Fibroblast of peridontal ligament (primary cell): ENCODE measurements around the gene TNS1.

Source experiments
- DNase-seq: peaks from one replicate; pipeline ENCODE4 v3.0.0-alpha.2; 2010; ENCODE audit errors: extremely low read depth

TNS1 gene

DNA sequence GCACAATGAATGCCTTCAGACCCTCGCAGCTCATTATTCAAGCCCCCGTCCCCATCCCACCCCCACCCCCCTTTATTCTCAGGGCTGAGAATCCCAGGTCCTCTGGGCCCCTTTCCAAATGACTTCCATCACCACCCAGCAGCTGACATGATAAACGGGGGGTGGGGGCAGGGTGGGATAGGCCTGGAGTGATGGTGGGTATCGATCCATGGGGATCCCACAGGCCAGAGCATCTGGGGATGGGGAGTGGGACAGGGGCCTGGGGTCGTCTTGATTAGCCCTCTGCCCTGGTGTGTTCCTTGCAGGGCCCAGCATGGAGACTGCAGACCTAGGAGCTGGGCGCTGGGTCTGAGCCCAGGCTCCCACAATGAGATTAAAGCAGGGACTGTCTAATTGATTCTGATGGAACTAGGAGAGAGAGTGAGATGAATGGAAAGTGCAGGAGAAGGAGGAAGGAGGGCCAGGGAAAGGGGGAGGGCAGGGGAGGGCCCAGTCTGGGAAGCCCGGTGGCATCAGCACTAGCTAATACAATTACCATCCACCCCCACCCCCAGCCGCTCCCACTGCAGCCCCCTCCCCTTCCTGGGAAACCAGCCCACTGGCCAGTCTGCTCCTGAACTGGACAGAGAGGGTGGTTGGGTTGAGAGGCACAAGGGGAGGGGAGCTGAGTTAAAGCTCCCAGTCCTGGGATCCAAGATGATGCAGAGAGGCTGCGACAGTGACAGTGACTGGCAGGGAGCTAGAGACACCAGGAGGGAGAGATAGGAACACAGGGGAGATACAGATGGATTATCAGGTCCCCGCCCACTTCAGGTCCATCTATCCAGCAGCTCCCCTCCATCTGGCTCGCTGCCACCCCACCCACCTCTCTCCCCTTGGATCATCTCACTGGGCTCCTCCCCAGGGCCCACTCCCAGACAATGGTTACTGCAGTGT, 13.1 kb upstream of the TNS1 start:
- no peak for DNase-seq

DNA sequence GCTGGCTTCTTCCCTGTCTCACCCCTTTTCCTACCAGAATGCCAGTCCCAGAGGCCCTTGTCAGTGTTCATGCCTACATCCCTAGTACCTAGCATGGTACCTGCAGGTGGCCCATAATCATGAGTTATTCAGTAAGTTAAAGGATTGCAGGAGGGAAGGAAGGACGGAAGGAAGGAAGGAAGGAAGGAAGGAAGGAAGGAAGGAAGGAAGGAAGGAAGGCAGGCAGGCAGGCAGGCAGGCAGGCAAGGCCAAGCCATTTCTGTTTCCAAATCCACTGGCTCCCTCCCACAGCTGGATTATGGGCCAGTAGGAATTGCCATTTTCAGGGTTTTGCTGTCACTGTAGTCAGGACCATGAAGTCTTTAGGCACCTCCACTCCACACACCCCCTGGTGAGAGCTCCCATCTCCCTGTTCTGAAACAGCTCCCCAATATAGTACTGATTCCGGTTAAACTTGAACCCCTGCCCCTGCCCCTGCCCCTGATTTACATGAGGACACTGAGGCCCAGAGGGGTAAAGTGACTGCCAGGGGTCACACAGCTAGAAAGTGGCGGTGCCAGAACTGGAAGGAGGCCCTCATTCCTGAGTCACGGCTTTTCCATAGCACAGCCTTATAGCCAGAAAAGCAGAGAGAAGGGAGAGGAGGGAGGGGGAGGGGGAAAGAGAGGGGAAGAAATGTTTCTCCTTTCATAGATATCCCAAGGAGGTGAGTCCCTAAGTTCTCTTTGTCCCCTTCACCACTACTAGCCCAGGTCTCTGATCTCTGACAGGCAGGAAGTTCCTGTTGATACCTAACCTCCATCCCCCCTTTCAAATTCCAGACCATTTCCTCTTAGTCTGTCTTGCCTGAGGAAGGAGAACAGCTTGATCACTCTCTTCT, 12.2 kb upstream of the TNS1 start:
- DNase-seq, result no peak

DNA sequence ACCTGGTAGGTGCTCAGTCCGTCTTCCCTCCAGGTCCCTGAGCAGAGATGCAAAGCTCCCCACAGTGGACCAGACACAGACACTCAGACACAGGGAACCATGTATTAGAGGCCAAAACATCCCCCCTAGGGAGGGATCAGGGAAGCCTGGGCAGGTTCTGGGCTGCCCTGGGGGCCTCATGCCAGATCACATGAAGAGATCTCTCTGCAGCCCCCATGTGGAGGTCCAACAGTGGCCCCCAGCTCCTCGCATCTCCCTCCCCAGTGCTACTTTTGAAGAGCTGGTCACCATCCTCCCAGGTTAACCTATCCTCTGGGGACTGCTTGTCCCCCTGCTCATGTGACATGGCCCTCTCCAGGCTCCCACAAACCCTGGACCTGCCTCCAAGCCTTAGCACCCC, 10.5 kb upstream of the TNS1 start:
- no peak for DNase-seq

DNA sequence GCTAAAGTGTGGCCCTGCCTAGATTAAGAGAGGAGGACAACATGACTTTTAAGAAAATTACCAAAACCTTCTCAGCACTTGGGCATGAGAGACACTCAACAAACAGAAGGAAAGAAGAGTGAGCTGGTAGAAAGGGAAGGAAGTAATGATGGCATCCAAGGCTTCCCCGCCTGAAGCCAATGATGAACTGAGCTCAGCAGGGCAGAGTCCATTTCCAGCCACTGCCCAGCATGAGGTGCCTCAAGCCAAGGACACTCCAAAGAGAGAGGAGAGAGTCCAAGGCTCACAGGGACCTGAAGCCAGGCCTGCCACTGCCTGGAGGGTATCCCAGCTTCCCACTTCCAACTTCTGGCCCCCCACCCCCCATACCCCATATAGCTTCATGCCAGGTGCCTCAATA, 9.5 kb upstream of the TNS1 start:
- DNase-seq, result no peak

GRCh38 chr2:218011653-218012040, 8.9 kb upstream of the TNS1 start:
- no peak for DNase-seq

DNA sequence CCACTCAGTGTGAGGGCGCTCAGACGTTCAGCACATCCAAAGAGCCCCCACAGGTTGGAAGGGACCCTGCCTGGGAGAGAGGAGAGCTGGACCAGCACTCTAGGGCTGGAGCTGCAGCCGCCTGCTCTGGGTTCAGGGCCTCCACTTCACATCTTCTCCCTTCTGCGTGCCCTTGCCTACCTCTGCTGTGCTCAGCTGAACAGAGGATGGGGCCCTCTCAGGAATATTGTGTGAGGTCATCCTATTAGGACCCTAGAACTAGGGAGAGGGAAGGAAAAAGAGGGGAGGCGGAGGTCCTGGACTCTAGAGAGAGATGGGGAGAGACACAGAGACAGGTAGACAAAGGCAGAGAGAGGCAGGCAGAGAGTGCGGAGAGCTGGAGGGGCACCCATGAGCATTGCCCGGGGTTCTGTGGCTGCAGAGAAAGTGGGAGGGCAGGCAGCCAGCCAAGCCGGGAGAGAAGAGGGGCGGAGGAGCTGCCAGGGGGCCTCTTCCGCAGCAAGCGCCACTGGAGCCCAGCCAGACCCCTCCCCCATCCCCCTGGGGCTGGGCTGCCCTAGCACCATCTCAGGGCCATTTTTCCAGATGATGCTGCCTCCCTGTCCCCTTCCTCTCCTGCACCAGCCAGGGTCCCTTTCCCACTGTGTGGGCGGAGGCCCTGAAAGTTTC, 8.3 kb upstream of the TNS1 start:
- no peak for DNase-seq

DNA sequence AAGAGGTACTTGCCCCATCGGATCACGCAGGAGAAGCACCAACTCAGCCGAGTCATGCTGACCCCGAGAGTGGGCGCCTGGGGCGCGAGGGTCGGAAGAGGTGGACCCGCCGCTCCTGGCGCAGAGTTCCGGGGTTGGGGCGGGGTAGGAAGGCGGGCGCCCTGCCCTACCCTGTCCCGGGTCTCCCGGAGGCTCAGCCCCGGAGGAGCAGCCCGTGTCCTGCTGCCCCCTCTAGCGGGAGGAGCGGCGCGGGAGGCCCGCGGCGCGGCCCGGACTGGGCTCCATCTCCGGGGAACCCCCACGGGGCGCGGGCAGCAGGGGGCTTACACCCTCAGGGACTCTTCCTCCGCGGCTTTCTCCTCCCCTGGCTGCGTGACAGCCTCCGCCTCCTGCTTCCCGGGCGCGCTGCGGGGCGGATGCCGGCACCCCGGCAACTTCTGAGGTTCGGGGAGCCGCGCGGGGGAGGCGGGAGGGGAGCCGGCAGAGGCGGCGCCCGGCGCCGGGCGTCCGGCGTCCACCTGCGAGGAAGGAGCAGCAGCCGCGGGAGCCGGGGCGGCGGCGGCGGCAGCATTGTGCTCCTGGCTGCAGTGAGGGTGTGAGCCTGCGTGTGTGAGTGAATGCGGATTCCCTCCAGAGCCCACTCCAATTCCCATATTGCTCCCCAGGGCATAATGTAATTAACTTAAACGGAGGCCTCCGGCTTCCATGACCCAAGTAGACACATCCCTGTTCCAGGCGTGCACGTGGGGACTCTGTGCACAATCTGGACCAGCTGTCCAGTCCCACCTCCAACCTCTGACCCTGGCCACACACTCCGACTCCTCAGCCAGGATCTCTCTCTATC, 7.6 kb upstream of the TNS1 start:
- peak; percentile 27 for DNase-seq

DNA sequence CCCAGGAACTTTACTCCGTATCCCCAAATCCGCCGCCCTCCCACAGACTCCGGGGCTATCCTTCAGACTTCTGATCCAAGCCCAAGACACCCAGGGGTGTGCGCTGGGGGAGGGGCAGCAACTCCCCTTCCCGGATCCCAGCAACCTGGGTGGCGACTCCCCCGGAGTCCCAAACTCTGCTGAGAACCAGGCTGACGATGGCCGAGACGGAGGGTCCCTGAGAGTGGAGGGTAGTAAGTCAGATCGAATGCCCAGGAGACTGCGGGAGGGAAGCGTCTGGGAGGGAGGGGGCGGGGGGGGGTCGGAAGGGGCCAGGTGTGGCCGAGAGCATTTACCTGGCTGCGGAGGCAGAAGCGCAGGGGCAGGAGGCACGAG, 7.0 kb upstream of the TNS1 start:
- DNase-seq, result no peak

GRCh38 chr2:218009231-218009630, 6.4 kb upstream of the TNS1 start:
- no peak for DNase-seq

DNA sequence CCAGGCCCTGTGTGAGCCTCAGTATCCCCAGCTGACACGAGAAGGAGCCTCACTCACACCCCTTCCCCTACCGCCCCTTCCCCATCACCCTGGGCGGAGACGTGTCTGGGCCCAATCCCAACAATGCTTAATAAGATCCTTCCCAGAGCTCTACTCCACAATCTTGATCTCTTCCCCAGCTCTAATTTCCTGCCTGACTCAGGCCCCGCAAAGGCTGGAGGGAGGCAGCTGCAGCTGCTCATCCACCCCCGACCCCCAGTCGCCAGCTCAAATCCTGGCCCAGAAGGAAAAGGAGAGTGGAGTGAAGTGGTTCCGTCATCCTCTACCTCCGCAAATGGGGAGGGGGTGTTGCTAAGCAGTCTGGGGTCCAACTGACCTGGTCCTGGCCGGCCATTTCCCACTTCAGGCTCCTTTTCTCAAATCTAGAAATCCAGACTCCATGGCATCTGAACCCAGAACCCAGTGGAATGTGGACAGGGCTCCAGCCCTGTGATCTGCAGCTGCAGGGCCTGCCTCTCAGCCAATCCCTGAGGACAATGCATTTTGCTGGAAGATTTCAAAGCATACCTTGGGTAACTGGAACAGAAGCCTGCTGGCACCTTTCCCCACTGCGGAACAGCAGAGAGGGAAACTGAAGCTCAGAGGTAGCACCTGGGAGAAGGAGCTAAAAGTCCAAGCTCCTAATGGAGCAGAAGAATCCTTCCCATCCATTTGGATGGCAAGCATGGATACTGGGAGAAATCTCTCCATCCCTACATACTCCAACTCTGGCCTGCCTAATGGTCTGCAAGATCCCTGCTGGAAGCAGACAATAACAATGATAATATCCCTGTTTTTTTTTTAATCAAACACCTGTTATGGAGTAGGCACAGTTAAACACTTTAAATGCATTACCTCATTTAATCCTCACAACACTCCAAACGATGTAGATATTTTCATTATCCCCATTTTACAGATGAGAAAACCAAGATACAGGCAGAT, 5.6 kb upstream of the TNS1 start:
- DNase-seq, result peak; percentile 25

DNA sequence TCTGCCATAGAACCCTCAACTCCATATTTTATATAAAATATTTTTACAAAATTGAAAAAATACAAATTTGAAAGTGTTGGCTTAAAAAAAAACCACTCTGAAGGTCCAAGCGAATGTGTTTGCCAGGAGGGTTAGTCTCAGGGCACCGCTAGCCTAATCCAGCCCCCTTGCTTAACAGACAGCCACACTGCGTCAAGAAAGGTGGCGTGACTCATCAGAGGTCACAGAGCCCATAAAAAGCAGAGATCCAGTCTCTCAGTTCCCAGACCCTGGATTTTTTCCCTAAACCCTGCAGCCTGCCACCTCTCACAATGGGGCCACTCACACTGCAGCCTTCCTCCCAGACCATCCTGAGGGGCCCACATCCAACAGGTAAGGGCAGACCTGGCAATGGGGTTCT, 3.9 kb upstream of the TNS1 start:
- no peak for DNase-seq

DNA sequence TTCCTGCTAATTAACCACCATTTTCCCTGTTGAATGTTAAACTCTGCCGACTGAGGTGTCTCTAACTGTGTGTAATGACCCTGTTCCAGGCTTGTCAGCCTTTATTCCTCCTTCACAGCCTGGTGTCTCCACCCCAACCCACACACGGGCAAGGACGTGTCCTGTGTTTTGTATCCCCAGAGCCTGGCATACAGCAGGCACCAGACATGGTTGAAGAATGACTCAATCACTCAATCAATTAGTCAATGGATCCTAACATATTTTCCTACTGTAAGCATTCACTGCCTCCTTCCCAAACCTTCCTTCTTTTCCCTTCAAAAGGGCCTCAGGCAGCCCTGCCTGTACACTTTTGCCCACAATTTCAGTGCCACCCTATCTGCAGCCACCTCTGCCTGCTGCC, 2.7 kb upstream of the TNS1 start:
- DNase-seq, result peak; percentile 16

DNA sequence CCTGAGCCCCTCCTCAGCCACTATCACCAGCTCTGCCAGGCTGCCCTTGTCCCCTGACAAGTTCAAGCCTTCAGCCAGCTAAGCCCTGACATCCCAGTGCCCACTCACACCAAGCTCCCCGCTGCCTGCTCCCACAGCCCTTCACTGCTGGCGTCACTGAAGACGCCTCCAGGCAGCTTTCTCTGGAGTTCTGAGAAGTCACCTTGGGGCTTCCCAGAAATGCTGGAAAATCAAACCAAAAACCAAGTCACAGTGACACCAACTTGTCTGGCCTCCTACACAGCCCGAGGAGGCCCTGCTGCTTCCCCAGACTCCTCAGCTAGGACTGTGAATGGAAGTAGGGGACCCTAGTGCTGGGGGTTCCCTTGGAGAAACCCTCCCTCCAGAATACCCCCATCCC, 2.2 kb upstream of the TNS1 start:
- no peak for DNase-seq

GRCh38 chr2:218003981-218004419, 1.2 kb upstream of the TNS1 start:
- DNase-seq, result peak; percentile 91

GRCh38 chr2:218003281-218003944, 618 bp upstream of the TNS1 start:
- DNase-seq, result peak; percentile 86

- DNase-seq, result no peak
Measured at GRCh38 chr2:218002143-218002844, 501 bp downstream of the TNS1 start.

DNA sequence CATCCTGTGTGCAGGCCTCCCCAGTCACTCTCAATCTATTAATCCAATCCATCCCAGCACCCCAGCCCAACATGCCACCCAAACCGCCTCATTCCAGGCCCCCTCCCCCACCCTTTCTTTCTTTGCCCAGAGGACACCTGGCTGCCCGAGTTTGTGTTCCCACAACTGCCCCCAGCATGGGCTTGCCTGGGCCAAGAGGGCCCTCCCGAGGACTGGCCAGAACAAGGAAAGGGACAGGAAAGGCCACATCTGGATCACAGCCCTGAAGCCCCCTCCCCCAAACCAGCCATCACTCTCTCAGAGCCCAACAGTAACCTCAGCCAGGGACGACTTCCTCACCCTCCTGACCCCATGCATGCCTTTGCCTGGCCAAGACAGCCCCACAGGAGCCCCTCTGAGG, 1.2 kb downstream of the TNS1 start:
- no peak for DNase-seq

DNA sequence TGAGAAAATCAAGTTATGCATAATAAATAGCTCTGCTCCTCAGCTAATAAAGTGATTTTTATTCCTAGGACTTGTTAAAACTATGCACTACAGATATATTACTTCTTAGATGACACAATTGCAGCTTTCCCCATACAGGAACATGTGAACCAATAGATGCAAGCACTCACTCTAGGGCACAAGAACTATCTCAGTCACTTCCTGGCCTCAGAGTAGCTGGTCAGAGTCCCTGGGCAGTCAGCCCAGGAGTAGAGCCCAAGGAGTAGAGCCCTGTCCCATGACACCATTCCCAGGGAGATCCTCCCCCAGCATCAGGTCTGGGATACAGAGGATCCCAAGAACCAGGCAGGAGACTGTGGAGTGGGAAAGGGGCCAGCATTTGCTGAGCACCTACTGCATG, 2.7 kb downstream of the TNS1 start:
- DNase-seq, result peak; percentile 75

DNA sequence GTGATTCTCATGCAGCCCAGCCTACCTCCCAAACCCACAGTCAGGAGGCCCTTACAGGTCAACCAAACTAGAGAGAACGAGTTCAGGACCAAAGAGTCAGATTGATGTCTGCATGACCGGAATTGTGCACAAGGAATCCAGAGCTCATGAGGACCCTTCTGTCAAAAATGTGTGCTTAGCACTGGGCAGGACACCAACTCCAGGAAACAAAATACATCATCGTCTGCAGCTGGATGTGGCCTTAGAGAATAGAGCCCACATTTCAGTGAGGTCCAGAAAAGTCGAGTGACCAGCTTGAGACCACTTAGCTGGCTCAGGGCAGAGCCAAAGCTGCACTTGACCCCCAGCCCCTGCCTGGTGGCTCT, 3.2 kb downstream of the TNS1 start:
- DNase-seq, result no peak
